Measurements from ENCODE around the gene HP1BP3. TPM values are rescaled to one million over a fixed set of nuclear protein-coding genes. Genes with fewer than 3 reads are reported as not detected.

HP1BP3 gene
- total RNA-seq, 4 donors from 2014 or later, result 153 to 294 (median 168) TPM

DNA sequence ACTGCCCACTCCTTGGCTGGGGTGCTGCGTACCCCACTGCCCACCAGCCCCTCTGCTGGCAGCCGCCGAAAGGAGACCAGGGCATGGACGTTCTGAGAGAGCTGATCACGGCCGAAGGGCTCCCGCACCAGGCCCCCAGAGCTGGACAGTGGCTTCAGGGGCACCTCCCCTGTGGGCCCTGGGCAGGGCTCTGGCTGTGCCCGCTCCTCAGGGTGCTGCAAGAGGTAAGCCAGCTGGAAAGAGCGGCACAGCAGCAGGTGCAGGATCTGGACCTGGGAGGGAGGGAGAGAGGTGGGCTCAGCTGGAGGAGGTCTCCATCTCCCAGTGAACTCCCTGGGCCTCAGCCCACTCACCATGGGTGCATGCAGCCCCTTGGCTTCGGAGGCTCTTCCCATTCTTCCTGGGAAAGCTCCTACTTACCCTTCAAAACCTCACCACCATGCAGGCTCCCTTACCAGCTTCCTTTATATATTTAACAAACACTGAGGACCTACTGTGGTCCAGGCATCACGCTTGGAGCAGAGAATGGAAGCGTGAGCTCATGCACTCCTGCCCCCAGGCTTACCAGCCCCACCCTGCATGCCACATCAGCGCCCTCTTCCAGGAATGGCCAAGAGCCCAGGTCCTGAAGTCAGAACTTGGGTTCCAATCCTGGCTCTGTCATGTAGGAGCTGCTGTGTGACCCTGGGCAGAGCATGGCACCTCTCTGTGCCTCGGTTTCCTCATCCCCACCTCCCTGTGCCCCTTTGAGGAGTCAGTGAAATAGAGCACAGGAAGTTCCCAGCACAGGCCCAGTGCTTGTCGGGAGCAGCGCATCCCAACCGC lies 62.5 kb downstream of the HP1BP3 start:
- Histone ChIP-seq H3K9me3 (no peaks in the 10 kb centered on the region), H3K36me3 (no peaks in the 10 kb centered on the region), H3K4me3 (no peak overlapping the region), H3K27me3 (peaks cover 9% of the 10 kb centered on the region), H3K4me1 (no peaks in the 10 kb centered on the region), H3K27ac (no peak overlapping the region)
- WGBS, result 70% methylated on average over 11 of the region's 17 CpGs
- no peak for DNase-seq (ENCODE audit: low spot score in 2 of 2)
- no peak for TF ChIP-seq EP300 (IDR thresholded peaks at IDR 0.05)
- TF ChIP-seq POLR2AphosphoS5 (IDR thresholded peaks at IDR 0.05), result no peak
- TF ChIP-seq POLR2A (IDR thresholded peaks at IDR 0.05), result no peak

DNA sequence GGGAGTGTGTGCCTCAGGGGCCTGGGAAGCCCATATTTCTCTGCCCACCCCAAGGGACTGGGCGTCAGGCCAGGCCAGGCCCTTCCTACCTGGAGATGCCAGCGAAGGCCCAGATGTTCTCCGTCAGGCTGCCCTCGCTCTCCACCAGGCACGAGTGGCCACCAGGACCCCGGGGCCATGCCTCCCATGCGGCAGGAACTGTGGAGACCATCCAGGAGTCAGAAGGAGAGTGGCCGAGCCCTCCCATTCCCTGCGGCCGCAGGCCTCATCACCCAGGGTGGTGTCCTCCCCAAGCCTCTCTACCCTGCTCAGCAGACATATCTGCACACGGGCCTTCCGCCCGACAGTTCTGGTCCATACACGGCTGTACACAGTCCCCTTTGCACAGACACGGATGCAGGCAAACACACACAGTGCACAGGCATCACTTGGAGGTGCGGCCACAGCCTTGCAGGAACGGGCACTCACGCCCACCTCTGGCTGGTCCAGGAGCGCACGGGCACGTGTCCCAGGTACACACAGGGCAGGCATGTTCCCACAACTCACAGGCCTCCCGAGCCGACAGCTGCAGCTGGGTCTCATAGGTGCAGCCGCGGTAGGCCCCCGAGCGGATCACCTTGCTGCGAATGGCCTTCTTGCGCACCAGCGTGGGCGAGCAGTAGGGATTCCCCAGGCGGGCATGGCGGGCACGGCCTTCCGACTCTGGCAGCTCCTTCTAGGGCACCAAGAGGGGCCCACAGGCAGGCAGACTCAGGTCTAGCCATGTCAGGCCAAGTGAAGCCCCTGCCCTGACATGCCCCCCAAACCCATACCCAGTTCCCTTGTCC lies 63.4 kb downstream of the HP1BP3 start:
- peak in 1 of 2 donors; percentile 65 for DNase-seq (ENCODE audit: low spot score in 2 of 2)
- Histone ChIP-seq H3K36me3 (no peaks in the 10 kb centered on the region), H3K4me3 (no peak overlapping the region), H3K27ac (no peak overlapping the region), H3K9me3 (no peaks in the 10 kb centered on the region), H3K4me1 (no peaks in the 10 kb centered on the region), H3K27me3 (peaks cover 3% of the 10 kb centered on the region)
- TF ChIP-seq, protein P1, sequence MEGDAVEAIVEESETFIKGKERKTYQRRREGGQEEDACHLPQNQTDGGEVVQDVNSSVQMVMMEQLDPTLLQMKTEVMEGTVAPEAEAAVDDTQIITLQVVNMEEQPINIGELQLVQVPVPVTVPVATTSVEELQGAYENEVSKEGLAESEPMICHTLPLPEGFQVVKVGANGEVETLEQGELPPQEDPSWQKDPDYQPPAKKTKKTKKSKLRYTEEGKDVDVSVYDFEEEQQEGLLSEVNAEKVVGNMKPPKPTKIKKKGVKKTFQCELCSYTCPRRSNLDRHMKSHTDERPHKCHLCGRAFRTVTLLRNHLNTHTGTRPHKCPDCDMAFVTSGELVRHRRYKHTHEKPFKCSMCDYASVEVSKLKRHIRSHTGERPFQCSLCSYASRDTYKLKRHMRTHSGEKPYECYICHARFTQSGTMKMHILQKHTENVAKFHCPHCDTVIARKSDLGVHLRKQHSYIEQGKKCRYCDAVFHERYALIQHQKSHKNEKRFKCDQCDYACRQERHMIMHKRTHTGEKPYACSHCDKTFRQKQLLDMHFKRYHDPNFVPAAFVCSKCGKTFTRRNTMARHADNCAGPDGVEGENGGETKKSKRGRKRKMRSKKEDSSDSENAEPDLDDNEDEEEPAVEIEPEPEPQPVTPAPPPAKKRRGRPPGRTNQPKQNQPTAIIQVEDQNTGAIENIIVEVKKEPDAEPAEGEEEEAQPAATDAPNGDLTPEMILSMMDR (IDR thresholded peaks at IDR 0.05), result no peak
- TF ChIP-seq POLR2AphosphoS5 (IDR thresholded peaks at IDR 0.05), result no peak
- no peak for TF ChIP-seq POLR2A (IDR thresholded peaks at IDR 0.05)
- no peak for TF ChIP-seq EP300 (IDR thresholded peaks at IDR 0.05)
- 80% methylated on average over 4 of the region's 35 CpGs for WGBS

DNA sequence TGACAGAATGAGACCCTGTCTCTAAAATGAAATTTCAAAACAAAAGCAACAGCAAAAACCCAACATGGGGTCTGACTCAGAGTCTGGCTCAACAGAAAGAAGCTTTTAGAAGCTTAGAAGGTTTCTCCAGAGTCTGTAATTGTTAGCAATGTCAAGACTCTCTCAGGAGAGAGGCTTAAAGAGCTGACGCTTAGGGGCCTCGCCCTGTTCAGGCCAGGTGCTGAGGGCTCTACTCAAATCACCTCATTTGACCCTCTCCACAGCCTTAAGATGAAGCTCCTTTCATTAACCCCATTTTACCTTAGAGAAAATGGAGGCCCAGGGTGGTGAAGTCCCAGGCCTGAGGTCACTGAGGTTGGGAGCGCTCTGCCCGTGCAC lies 64.0 kb downstream of the HP1BP3 start:
- no peak for TF ChIP-seq POLR2AphosphoS5 (IDR thresholded peaks at IDR 0.05)
- Histone ChIP-seq H3K9me3 (no peaks in the 10 kb centered on the region), H3K36me3 (no peaks in the 10 kb centered on the region), H3K4me3 (no peak overlapping the region), H3K27me3 (no peaks in the 10 kb centered on the region), H3K4me1 (peaks cover 2% of the 10 kb centered on the region), H3K27ac (no peak overlapping the region)
- WGBS, result 77% methylated on average over 4 of the region's 4 CpGs
- no peak for DNase-seq (ENCODE audit: low spot score in 2 of 2)

DNA sequence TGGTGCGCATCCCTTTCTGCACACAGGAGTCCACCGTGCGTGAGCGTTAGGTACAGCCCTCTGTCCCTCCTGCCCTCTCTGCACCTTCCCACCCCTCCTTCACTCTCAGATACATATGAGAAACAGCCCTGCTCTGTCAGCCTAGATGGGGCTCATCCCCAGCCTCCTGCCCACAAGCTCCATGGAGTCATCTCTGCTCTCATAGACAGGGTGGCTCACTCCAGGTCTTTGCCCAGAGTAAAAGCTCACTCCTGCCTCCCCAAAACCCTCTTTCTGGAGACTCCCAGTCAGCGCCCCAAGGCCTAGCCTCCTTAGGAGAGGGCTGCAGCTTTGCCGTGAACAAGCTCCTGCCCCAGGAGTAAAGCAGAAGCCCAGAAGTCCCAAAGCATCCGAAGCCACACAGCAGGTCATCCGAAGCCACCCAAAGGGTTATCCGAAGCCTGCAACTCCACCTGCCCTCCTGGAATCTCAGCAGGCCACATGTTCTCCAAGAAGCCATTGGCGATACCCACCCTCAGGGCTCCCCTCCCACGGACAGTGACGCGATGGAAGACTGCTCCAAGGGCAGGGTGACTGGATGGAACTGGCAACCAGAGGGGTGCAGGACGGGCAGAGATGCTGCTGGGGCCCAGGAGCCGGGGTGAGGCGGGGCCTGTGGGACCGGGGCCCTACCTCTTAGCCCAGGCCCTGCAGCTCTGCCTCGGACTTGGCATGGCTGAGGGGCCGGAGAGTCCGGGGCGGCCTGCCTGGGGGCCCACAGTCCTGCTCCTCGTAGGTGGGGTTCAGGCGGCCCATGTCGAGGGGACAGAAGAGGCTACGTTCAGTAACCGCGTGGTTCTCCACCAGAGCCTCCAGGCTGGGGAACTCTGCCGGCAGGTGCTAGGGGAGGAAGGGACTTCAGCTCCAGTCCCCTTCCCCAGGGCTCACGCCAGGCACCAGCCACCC lies 65.7 kb downstream of the HP1BP3 start:
- peaks cover 14% of the 10 kb centered on the region for H3K4me1 ChIP-seq
- TF ChIP-seq POLR2A (IDR thresholded peaks at IDR 0.05), result no peak
- TF ChIP-seq POLR2AphosphoS5 (IDR thresholded peaks at IDR 0.05), result no peak
- no peak for TF ChIP-seq EP300 (IDR thresholded peaks at IDR 0.05)
- TF ChIP-seq, protein P1 (IDR thresholded peaks at IDR 0.05), result no peak
- H3K9me3 ChIP-seq, result no peaks in the 10 kb centered on the region
- DNase-seq (ENCODE audit: low spot score in 2 of 2), result peak; percentile 51 to 69
- no peak overlapping the region for H3K4me3 ChIP-seq
- H3K27me3 ChIP-seq, result peaks cover 7% of the 10 kb centered on the region
- 90% methylated on average over 9 of the region's 29 CpGs for WGBS
- H3K27ac ChIP-seq, result no peak overlapping the region
- H3K36me3 ChIP-seq, result no peaks in the 10 kb centered on the region

DNA sequence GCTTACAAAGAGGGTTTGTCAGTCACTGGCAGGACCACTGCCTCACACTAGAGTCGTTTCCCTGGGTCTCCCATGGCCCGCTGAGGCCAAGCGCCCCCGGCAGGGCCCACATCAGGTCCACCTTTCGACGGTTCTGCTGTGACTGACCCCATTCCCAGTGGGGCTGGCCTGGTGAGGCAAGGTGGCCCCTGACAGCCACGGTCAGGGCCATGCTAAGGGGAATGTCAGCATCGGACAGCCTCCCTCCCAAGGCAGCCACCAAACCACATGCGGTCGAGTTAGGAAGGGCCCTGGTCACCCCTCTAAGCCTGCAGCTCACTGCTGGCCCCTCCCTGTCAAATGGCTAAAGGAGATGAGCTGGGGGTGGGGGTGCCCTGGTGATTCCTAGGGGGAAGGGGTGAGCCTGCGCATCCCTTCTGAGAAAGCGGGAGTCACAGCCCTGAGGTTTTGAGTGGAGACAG lies 66.4 kb downstream of the HP1BP3 start:
- Histone ChIP-seq H3K4me3 (no peak overlapping the region), H3K27ac (no peak overlapping the region), H3K4me1 (peaks cover 14% of the 10 kb centered on the region), H3K27me3 (peaks cover 11% of the 10 kb centered on the region), H3K9me3 (no peaks in the 10 kb centered on the region), H3K36me3 (no peaks in the 10 kb centered on the region)
- DNase-seq (ENCODE audit: low spot score in 2 of 2), result peak; percentile 44 to 50
- 83% methylated on average over 4 of the region's 12 CpGs for WGBS
- TF ChIP-seq, protein P1 (IDR thresholded peaks at IDR 0.05), result no peak
- TF ChIP-seq POLR2A (IDR thresholded peaks at IDR 0.05) (no peak), EP300 (IDR thresholded peaks at IDR 0.05) (no peak), POLR2AphosphoS5 (IDR thresholded peaks at IDR 0.05) (no peak)

Data from suprapubic skin (tissue), 4 donors.